HG03064 (cell line): Measurements from ENCODE around the gene FAM83E.
"Not testable (repeated sequence)": the region's sequence is repeated elsewhere in the genome, so short reads cannot be mapped to it uniquely, and the experiment has no call there.

Source experiments
- ATAC-seq: cut with Tn5 transposase; IDR thresholded peaks from one replicate; pipeline ENCODE4 v1.9.1; 2021; ENCODE audit warnings: low read depth; ENCODE audit not compliant: unreplicated experiment

The FAM83E gene

DNA sequence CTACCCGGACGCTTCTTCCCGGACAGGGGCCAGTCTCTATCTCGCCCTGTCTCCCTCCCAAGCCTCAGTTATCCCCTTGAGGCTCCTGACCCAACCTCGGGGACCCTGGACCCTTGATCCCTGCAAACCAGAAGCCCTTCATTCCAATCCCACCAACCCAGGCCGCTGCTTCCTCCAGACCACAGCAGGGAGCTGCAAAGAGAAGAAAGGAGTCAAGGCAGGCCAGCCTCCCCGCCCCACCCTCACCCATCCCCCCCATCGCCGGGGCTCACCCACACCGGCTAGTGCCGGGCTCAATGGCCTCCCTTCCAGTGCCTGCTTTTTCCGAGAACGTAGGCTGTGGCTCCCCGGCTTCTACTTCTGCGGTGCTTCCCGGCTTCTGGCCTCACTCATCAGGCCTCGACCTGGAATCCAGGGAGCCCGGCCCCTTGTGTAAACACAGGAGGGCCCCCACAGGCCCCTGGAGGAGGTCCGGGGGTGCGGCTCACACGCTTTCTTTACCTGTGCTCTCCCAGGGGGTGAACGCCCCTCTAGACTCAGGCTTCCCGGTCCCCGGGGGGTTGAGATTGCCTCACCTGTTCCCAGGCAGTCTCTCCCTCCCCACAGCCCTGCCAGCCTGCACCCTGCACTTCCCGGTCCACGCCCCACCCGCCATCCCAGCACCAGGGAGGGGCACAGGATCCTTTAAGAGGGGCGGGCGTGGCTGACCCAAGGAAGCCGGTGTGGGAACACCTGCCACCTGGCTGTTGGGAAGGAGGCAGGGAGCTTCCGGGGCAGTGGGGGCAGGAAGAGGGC lies at the start of gene FAM83E:
FAM83E (minus strand) TSS at position 641 of the 795 bp plus-strand sequence. CDS start 1,704 bp downstream, outside the sequence.
- ATAC-seq: no peak

- no peak for ATAC-seq
These were observed 49.6 kb upstream of the FAM83E start for GRCh38 chr19:48664476-48664875.

DNA sequence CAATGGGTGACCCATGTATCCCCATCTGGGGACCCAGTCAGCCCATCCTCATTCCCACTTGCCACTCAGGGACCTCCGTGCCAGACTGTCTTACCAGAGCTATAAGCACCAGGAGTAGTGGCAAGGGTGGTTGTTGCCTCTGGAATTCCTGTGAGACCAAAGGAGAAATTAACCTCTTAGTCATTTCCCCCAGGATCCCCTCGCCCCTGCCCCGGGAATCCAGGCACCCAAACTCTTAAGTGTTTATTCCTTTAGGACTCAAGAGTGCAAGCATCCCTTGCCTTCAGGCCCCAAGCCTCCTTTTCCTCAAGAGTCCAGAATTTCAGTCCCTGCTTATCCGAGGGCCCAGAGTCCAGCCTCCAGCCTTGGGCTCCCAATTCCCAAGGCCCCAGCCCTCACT lies 48.8 kb upstream of the FAM83E start:
- no peak for ATAC-seq

- ATAC-seq: no peak
These were observed 46.8 kb upstream of the FAM83E start for GRCh38 chr19:48661711-48662090.

DNA sequence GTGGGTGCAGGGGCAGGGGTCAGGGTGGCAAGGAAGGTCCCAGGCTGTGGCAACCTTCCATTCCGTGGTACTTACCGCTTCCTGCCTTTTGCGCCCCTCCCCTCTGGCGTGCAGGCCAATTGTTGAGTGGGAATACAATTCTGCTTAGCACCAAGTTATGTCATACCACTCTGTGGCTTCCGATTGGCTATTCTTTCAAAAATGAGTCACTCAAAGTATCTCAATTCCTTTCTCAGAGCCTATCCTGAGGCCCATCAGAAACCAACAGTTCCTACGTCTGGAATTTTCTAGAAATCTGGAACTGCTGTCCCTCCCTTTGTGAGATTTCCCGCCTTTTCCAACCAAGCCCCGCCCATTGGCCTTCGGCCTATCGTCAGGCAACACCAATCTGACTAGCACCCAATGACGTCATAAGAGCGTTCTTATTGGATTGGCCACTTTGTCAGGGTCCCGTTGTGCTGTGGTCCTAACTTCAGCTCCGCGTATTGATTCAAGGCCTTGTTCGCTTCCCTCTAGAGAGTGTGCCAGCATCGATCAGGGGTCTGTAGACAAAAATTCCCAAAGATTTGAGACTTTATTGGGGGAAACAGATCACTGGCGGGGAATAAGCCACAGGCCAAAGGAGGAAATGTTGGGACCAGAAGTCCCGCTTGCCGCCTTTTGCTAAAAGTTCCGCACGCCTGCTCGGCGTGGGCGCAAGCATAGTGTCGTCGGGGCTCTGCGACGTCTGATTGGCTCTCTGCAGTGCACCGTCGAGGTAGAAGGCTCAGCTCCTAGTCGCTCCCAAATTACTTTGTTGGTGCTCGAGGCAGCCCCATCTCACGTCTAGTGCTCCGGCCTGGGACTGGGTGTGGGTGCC lies 46.2 kb upstream of the FAM83E start:
- peak; percentile 59 for ATAC-seq

GRCh38 chr19:48659768-48660167 lies 44.9 kb upstream of the FAM83E start:
- ATAC-seq: no peak

- no peak for ATAC-seq
These were observed 43.6 kb upstream of the FAM83E start for GRCh38 chr19:48658483-48658882.

- not testable (repeated sequence) for ATAC-seq
These were observed 43.0 kb upstream of the FAM83E start for GRCh38 chr19:48657828-48658227.

DNA sequence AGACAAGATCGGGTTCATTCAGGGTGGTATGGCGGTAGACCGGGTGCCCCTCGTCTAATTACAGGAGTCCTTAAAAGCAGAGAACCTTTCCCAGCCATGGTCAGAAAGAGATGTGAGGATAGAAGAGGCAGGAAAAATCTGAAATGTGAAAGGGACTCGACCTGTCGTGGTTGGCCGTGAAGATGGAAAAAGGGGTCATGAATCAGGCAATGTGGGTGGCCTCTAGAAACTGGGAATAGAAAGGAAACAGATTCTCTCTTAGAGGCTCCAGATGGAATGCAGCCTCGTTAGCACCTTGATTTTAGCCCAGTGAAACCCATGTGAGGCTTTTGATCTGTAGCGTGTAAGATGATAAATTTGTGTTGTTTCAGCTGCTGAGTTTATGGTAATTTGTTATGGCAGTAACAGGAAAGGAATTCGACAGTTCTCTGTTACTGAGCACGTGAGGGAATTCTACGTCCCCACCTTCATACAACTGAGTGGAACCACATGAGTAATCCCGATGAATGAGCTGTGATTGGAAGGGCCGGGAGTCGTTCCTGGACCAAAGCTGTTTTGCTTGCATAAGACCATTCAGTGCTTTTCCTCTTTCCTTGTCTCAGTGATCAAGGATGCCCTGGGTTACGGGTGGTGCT lies 42.1 kb upstream of the FAM83E start:
- ATAC-seq: no peak

DNA sequence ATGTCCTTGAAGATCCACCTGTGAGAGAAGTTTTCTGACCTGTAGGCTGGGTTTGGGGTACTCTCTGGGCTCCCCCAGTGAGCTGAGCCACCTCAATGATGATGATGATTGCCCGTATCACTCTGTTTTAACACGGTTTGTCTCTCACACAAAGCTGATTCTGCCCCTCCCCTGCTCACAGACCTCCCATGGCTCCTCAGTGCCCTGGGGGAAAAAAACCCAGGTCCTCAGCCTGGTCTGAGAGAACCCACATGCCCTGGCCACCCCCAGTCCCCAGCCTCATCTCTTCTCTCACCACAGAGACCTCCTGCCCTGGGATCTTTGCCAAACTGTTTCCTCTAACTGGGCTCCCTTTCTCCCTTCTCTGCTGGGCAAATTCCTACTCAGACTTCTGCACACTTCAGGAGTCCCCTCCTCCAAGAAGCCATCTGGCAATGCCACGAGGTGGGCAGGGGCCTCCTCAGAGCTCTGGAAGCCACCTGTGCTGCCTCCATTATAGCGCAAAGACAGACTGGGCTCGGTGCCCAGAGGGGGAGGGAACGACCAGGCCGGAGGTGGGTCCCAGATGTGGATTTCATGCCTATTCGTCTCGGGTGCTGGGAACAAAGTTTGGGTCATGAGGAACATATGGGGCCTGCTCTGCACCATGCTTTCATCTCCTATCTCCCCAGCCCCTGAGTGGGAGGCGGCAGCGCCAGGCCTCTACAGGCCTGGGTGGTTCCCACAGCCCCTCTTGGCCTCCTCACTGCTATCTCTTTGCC lies 39.6 kb upstream of the FAM83E start:
- ATAC-seq: no peak

- ATAC-seq: no peak
These were observed 36.8 kb upstream of the FAM83E start for GRCh38 chr19:48651683-48652048.

- no peak for ATAC-seq
These were observed 36.3 kb upstream of the FAM83E start for GRCh38 chr19:48650974-48651682.

GRCh38 chr19:48648134-48648533 lies 33.3 kb upstream of the FAM83E start:
- no peak for ATAC-seq

DNA sequence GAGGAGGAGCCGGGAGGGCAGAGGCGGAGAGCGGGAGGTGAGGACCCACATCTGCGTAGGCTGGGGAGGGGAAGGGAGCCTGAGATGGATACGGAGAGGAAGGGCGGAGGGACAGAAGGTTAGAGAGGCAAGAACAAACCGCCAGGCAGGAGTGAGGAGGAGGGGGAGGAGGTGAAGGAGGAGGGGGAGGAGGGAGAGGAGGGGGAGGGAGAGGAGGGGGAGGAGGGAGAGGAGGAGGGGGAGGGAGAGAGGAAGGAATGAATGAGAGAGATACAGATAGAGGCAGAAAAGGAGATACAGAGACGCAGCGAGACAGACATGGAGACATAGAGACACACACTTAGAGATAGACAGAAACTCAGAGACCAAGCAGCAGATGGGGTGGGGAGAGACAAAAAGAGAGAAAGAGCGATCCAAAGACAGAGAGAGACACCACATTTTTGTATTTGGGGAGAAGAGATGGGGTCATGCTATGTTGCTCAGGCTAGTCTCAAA lies 31.9 kb upstream of the FAM83E start:
- ATAC-seq: no peak

DNA sequence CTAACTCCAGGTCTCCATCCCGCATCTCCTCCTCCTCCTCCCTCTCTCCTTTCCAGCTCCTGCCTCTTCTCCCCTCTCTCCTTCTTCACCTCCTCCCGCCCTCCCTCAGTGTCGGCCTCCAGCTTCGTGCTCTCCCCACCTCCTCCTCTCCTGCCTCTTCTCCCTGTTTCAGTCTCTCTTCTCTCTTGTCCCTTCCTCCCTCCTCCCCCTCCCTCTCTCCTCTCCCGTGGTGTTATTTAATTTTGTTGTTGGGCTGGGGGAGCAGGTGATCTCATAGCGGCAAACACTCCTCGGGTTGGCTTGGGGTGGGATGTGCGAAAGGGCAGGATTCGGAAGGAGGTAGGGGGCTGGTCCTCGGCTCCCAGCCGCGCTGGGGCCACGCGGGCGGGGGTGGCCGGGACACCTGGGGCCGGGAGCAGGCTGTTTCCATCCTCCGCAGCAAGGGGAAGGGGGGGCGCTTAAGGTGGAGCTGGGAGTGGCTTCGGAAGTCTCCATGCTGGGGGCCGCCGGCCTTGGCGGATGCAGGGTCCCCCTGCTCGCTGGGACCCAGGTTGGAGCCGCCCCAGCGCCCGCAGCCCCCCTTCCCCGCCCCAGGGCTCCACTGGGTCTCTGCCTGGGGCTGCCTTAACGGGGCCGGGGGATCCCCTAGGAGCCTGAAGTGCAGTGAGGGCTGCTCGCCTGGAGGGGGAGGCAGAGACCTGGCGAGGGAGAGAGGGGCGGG lies 31.3 kb upstream of the FAM83E start, which contains the start of gene CA11:
CA11 (minus strand) TSS at position 187 of the 721 bp plus-strand sequence. CDS start 555 bp downstream, outside the sequence.
- peak; percentile 68 for ATAC-seq

- no peak for ATAC-seq
These were observed 30.7 kb upstream of the FAM83E start for GRCh38 chr19:48645620-48646000.

DNA sequence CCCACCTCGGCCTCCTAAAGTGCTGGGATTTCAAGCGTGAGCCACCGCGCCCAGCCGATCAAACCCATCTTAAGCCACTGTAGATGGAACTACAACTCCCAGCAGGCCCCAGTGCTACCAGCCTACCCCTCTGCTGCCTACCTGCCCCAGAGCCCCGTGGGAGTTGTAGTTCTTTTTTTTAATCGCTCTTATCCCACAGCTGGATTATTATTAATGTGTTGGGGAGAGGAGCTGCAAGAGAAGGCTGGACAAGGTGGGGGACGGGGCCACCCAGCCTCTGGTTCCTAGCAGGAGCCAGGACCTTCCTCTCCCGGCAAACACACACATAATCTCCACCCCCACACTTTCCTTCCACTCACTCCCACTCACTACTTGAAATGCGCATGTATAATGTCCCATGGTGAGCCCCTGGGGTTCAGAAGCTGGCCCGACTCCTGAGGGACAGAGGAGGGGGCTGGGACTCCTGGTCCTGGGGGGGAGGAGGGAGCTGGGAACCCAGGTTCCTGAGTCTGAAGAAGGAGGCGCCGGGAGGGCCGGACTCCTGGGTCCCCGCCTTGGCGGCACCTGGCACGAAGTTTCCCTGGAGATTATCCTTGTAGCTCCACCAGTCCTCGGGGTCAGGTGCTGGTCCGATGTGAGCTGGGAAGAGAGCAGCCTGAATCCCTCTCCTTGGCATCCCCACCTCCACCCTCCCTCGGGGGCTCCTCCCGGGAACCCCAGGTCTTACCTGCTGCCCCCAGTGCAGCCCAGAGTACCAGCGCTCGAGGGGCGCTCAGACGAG lies 30.2 kb upstream of the FAM83E start:
- no peak for ATAC-seq

GRCh38 chr19:48644355-48644754 lies 29.5 kb upstream of the FAM83E start:
- no peak for ATAC-seq
